Measurements from ENCODE around the gene AMOTL1.

The AMOTL1 gene

GRCh38 chr11:94884376-94884775, 116.2 kb downstream of the AMOTL1 start:
- no peak overlapping the region for H3K4me3 ChIP-seq (ENCODE audit: low read length)
- no peak for TF ChIP-seq EZH2phosphoT487 (IDR thresholded peaks at IDR 0.05; ENCODE audit: borderline replicate concordance, low read length)
- TF ChIP-seq CTCF (IDR thresholded peaks at IDR 0.05; ENCODE audit: low read depth, low read length, poor library complexity, severe bottlenecking) = no peak
- H3K9me3 ChIP-seq (ENCODE audit: control insufficient read depth, insufficient read depth, low read length) = no peaks in the 10 kb centered on the region
- H4K20me1 ChIP-seq (ENCODE audit: control insufficient read depth, insufficient read depth, low read depth, low read length) = no peaks in the 10 kb centered on the region
- no peaks in the 10 kb centered on the region for H3K36me3 ChIP-seq (ENCODE audit: control insufficient read depth, low read length)
- no peaks in the 10 kb centered on the region for H3K79me2 ChIP-seq (ENCODE audit: control insufficient read depth, low read length)
- no peak overlapping the region for H3K27ac ChIP-seq (ENCODE audit: low read depth, low read length)
- H3K27me3 ChIP-seq (ENCODE audit: control insufficient read depth, low read length) = no peaks in the 10 kb centered on the region
- no peaks in the 10 kb centered on the region for H3F3A ChIP-seq (ENCODE audit: control insufficient read depth, insufficient read depth)
- H3K9me2 ChIP-seq (replicated peaks; ENCODE audit: control insufficient read depth, low read length) = no peaks in the 10 kb centered on the region
- H3K4me1 ChIP-seq (ENCODE audit: control insufficient read depth, low read length) = no peaks in the 10 kb centered on the region
- no peak overlapping the region for H3K4me2 ChIP-seq (ENCODE audit: low read length)

GRCh38 chr11:94885133-94885532, 117.0 kb downstream of the AMOTL1 start:
- TF ChIP-seq EZH2phosphoT487 (IDR thresholded peaks at IDR 0.05; ENCODE audit: borderline replicate concordance, low read length) (no peak), CTCF (IDR thresholded peaks at IDR 0.05; ENCODE audit: low read depth, low read length, poor library complexity, severe bottlenecking) (no peak)
- Histone ChIP-seq H3K4me3 (ENCODE audit: low read length) (no peak overlapping the region), H3K27me3 (ENCODE audit: control insufficient read depth, low read length) (no peaks in the 10 kb centered on the region), H3K79me2 (ENCODE audit: control insufficient read depth, low read length) (no peaks in the 10 kb centered on the region), H3K36me3 (ENCODE audit: control insufficient read depth, low read length) (no peaks in the 10 kb centered on the region), H3F3A (ENCODE audit: control insufficient read depth, insufficient read depth) (no peaks in the 10 kb centered on the region), H3K4me1 (ENCODE audit: control insufficient read depth, low read length) (no peaks in the 10 kb centered on the region), H3K4me2 (ENCODE audit: low read length) (no peak overlapping the region), H3K9me3 (ENCODE audit: control insufficient read depth, insufficient read depth, low read length) (no peaks in the 10 kb centered on the region), H3K9me2 (replicated peaks; ENCODE audit: control insufficient read depth, low read length) (no peaks in the 10 kb centered on the region), H3K27ac (ENCODE audit: low read depth, low read length) (no peak overlapping the region), H4K20me1 (ENCODE audit: control insufficient read depth, insufficient read depth, low read depth, low read length) (no peaks in the 10 kb centered on the region)

- no peaks in the 10 kb centered on the region for H3K79me2 ChIP-seq (ENCODE audit: control insufficient read depth, low read length)
- no peaks in the 10 kb centered on the region for H4K20me1 ChIP-seq (ENCODE audit: control insufficient read depth, insufficient read depth, low read depth, low read length)
- TF ChIP-seq EZH2phosphoT487 (IDR thresholded peaks at IDR 0.05; ENCODE audit: borderline replicate concordance, low read length) = no peak
- TF ChIP-seq CTCF (IDR thresholded peaks at IDR 0.05; ENCODE audit: low read depth, low read length, poor library complexity, severe bottlenecking) = no peak
- H3K4me2 ChIP-seq (ENCODE audit: low read length) = no peak overlapping the region
- H3F3A ChIP-seq (ENCODE audit: control insufficient read depth, insufficient read depth) = no peaks in the 10 kb centered on the region
- H3K9me2 ChIP-seq (replicated peaks; ENCODE audit: control insufficient read depth, low read length) = no peaks in the 10 kb centered on the region
- H3K4me1 ChIP-seq (ENCODE audit: control insufficient read depth, low read length) = no peaks in the 10 kb centered on the region
- no peaks in the 10 kb centered on the region for H3K36me3 ChIP-seq (ENCODE audit: control insufficient read depth, low read length)
- no peaks in the 10 kb centered on the region for H3K9me3 ChIP-seq (ENCODE audit: control insufficient read depth, insufficient read depth, low read length)
- H3K4me3 ChIP-seq (ENCODE audit: low read length) = no peak overlapping the region
- H3K27ac ChIP-seq (ENCODE audit: low read depth, low read length) = no peak overlapping the region
- H3K27me3 ChIP-seq (ENCODE audit: control insufficient read depth, low read length) = no peaks in the 10 kb centered on the region
These were observed 117.4 kb downstream of the AMOTL1 start for GRCh38 chr11:94885581-94885980.

GRCh38 chr11:94888204-94888603, 120.0 kb downstream of the AMOTL1 start:
- Histone ChIP-seq H4K20me1 (ENCODE audit: control insufficient read depth, insufficient read depth, low read depth, low read length) (no peaks in the 10 kb centered on the region), H3K27ac (ENCODE audit: low read depth, low read length) (no peak overlapping the region), H3K36me3 (ENCODE audit: control insufficient read depth, low read length) (no peaks in the 10 kb centered on the region), H3K79me2 (ENCODE audit: control insufficient read depth, low read length) (no peaks in the 10 kb centered on the region), H3K27me3 (ENCODE audit: control insufficient read depth, low read length) (no peaks in the 10 kb centered on the region), H3K4me2 (ENCODE audit: low read length) (no peak overlapping the region), H3K9me2 (replicated peaks; ENCODE audit: control insufficient read depth, low read length) (no peaks in the 10 kb centered on the region), H3F3A (ENCODE audit: control insufficient read depth, insufficient read depth) (no peaks in the 10 kb centered on the region), H3K9me3 (ENCODE audit: control insufficient read depth, insufficient read depth, low read length) (no peaks in the 10 kb centered on the region), H3K4me1 (ENCODE audit: control insufficient read depth, low read length) (no peaks in the 10 kb centered on the region), H3K4me3 (ENCODE audit: low read length) (no peak overlapping the region)
- TF ChIP-seq EZH2phosphoT487 (IDR thresholded peaks at IDR 0.05; ENCODE audit: borderline replicate concordance, low read length) (no peak), CTCF (IDR thresholded peaks at IDR 0.05; ENCODE audit: low read depth, low read length, poor library complexity, severe bottlenecking) (no peak)

Data from DOHH2 (cell line).